Measurements from ENCODE around the gene BHLHA15. TPM values are rescaled to one million over a fixed set of nuclear protein-coding genes. Genes with fewer than 3 reads are reported as not detected.

BHLHA15 gene
- total and polyA plus RNA-seq, 4 experiments from 2014 or later = not detected

GRCh38 chr7:98203964-98204605 lies 7.2 kb upstream of the BHLHA15 start:
- H3K4me1 Mint-ChIP-seq = peaks cover 25 to 53% (median 39%) of the 10 kb centered on the region in 4 donors
- intact Hi-C loops (cut with micrococcal nuclease) = loop anchor here (2.0 to 5.0 kb wide), 2 partner anchors 48 to 77 kb away; partner anchors contain the start of genes BRI3 and TECPR1
- H3K27me3 ChIP-seq (ENCODE audit: insufficient read depth, low read length) = no peaks in the 10 kb centered on the region
- H3K9me3 Mint-ChIP-seq = peaks cover 0 to 3% (median 0%) of the 10 kb centered on the region in 8 donors
- no peaks in the 10 kb centered on the region for H3K27me3 Mint-ChIP-seq
- H3K4me1 ChIP-seq (ENCODE audit: insufficient read depth, low read length) = peaks cover 44% of the 10 kb centered on the region
- CTCF ChIA-PET (ENCODE audit: partially characterized antibody) = interaction anchor here (1.8 kb wide), 1 partner anchor 98 kb away, joined by 6 read pairs; the partner anchor contains the start of gene LMTK2
- no peaks in the 10 kb centered on the region for H3K9me3 ChIP-seq (ENCODE audit: control insufficient read depth in 1 of 2, low read length in 2 of 2)
- DNase-seq = no peak
- peaks cover 26% of the 10 kb centered on the region for H3K36me3 ChIP-seq (ENCODE audit: insufficient read depth, low read length)
- peak overlapping the region in 3 of 8 donors; percentile 4 to 62 (median 58) for H3K4me3 Mint-ChIP-seq
- peak overlapping the region in 2 of 7 donors; percentile 35 to 46 for H3K27ac Mint-ChIP-seq
- peaks cover 38 to 40% of the 10 kb centered on the region in 2 donors for H3K36me3 Mint-ChIP-seq
- H3K4me3 ChIP-seq (ENCODE audit: low read length in 2 of 2) = no peak overlapping the region
- POLR2A ChIA-PET (ENCODE audit: partially characterized antibody) = interaction anchor here (0.7 to 2.7 kb wide), 2 partner anchors 16 to 47 kb away, joined by 3 to 34 read pairs; partner anchors contain the start of gene TECPR1
- no peak overlapping the region for H3K27ac ChIP-seq (ENCODE audit: low read depth, low read length)

- peaks cover 44% of the 10 kb centered on the region for H3K4me1 ChIP-seq (ENCODE audit: insufficient read depth, low read length)
- Mint-ChIP-seq H3K4me3 (no peak overlapping the region), H3K27ac (peak overlapping the region in 1 of 7 donors; percentile 35), H3K4me1 (peaks cover 25 to 55% (median 41%) of the 10 kb centered on the region in 4 donors), H3K36me3 (peaks cover 34 to 36% of the 10 kb centered on the region in 2 donors), H3K27me3 (no peaks in the 10 kb centered on the region), H3K9me3 (no peaks in the 10 kb centered on the region)
- no peaks in the 10 kb centered on the region for H3K27me3 ChIP-seq (ENCODE audit: insufficient read depth, low read length)
- no peak for DNase-seq
- no peaks in the 10 kb centered on the region for H3K9me3 ChIP-seq (ENCODE audit: control insufficient read depth in 1 of 2, low read length in 2 of 2)
- CTCF ChIA-PET (ENCODE audit: partially characterized antibody) = no interaction called here
- intact Hi-C loops (cut with micrococcal nuclease) = loop anchor here (5.0 kb wide), 1 partner anchor 48 kb away; the partner anchor contains the start of gene TECPR1
- POLR2A ChIA-PET (ENCODE audit: partially characterized antibody) = interaction anchor here (2.7 kb wide), 1 partner anchor 46 kb away, joined by 34 read pairs; the partner anchor contains the start of gene TECPR1
- no peak overlapping the region for H3K4me3 ChIP-seq (ENCODE audit: low read length in 2 of 2)
- no peak overlapping the region for H3K27ac ChIP-seq (ENCODE audit: low read depth, low read length)
- H3K36me3 ChIP-seq (ENCODE audit: insufficient read depth, low read length) = peaks cover 26% of the 10 kb centered on the region
Measured at GRCh38 chr7:98204670-98205069, 6.6 kb upstream of the BHLHA15 start.

- DNase-seq = no peak
- POLR2A ChIA-PET (ENCODE audit: partially characterized antibody) = no interaction called here
- H3K36me3 Mint-ChIP-seq = peaks cover 28 to 33% of the 10 kb centered on the region in 2 donors
- intact Hi-C loops (cut with micrococcal nuclease) = no loop called here
- no peaks in the 10 kb centered on the region for H3K9me3 ChIP-seq (ENCODE audit: control insufficient read depth in 1 of 2, low read length in 2 of 2)
- peaks cover 21 to 54% (median 40%) of the 10 kb centered on the region in 4 donors for H3K4me1 Mint-ChIP-seq
- H3K27ac Mint-ChIP-seq = no peak overlapping the region
- CTCF ChIA-PET (ENCODE audit: partially characterized antibody) = no interaction called here
- no peaks in the 10 kb centered on the region for H3K27me3 ChIP-seq (ENCODE audit: insufficient read depth, low read length)
- peaks cover 41% of the 10 kb centered on the region for H3K4me1 ChIP-seq (ENCODE audit: insufficient read depth, low read length)
- H3K4me3 Mint-ChIP-seq = peak overlapping the region in 2 of 8 donors; percentile 46 to 48
- no peak overlapping the region for H3K4me3 ChIP-seq (ENCODE audit: low read length in 2 of 2)
- peaks cover 0 to 4% (median 0%) of the 10 kb centered on the region in 8 donors for H3K9me3 Mint-ChIP-seq
- H3K27ac ChIP-seq (ENCODE audit: low read depth, low read length) = no peak overlapping the region
- H3K27me3 Mint-ChIP-seq = no peaks in the 10 kb centered on the region
- H3K36me3 ChIP-seq (ENCODE audit: insufficient read depth, low read length) = peaks cover 26% of the 10 kb centered on the region
Measured at GRCh38 chr7:98205162-98205845, 5.9 kb upstream of the BHLHA15 start.

GRCh38 chr7:98206451-98207330 lies 4.5 kb upstream of the BHLHA15 start:
- intact Hi-C loops (cut with micrococcal nuclease) = no loop called here
- H3K4me1 ChIP-seq (ENCODE audit: insufficient read depth, low read length) = peaks cover 29% of the 10 kb centered on the region
- Mint-ChIP-seq H3K9me3 (peaks cover 0 to 4% (median 0%) of the 10 kb centered on the region in 8 donors), H3K27me3 (no peaks in the 10 kb centered on the region), H3K4me3 (no peak overlapping the region), H3K4me1 (peaks cover 14 to 41% (median 30%) of the 10 kb centered on the region in 4 donors), H3K27ac (no peak overlapping the region), H3K36me3 (peaks cover 28 to 33% of the 10 kb centered on the region in 2 donors)
- H3K4me3 ChIP-seq (ENCODE audit: low read length in 2 of 2) = no peak overlapping the region
- POLR2A ChIA-PET (ENCODE audit: partially characterized antibody) = no interaction called here
- H3K9me3 ChIP-seq (ENCODE audit: control insufficient read depth in 1 of 2, low read length in 2 of 2) = no peaks in the 10 kb centered on the region
- no peak overlapping the region for H3K27ac ChIP-seq (ENCODE audit: low read depth, low read length)
- no peaks in the 10 kb centered on the region for H3K27me3 ChIP-seq (ENCODE audit: insufficient read depth, low read length)
- DNase-seq = no peak
- peaks cover 26% of the 10 kb centered on the region for H3K36me3 ChIP-seq (ENCODE audit: insufficient read depth, low read length)
- CTCF ChIA-PET (ENCODE audit: partially characterized antibody) = no interaction called here

- CTCF ChIA-PET (ENCODE audit: partially characterized antibody) = no interaction called here
- Mint-ChIP-seq H3K4me3 (peak overlapping the region; percentile 7 to 72 (median 57)), H3K36me3 (peaks cover 21 to 24% of the 10 kb centered on the region in 2 donors), H3K4me1 (peaks cover 2 to 18% (median 14%) of the 10 kb centered on the region in 4 donors), H3K9me3 (peaks cover 0 to 4% (median 0%) of the 10 kb centered on the region in 8 donors), H3K27me3 (no peaks in the 10 kb centered on the region), H3K27ac (peak overlapping the region in 6 of 7 donors; percentile 10 to 73 (median 40))
- H3K4me3 ChIP-seq (ENCODE audit: low read length in 2 of 2) = no peak overlapping the region
- H3K36me3 ChIP-seq (ENCODE audit: insufficient read depth, low read length) = peaks cover 22% of the 10 kb centered on the region
- H3K9me3 ChIP-seq (ENCODE audit: control insufficient read depth in 1 of 2, low read length in 2 of 2) = no peaks in the 10 kb centered on the region
- intact Hi-C loops (cut with micrococcal nuclease) = no loop called here
- peaks cover 5% of the 10 kb centered on the region for H3K4me1 ChIP-seq (ENCODE audit: insufficient read depth, low read length)
- DNase-seq = no peak
- H3K27ac ChIP-seq (ENCODE audit: low read depth, low read length) = no peak overlapping the region
- POLR2A ChIA-PET (ENCODE audit: partially characterized antibody) = interaction anchor here (3.3 kb wide), 1 partner anchor 42 kb away, joined by 15 read pairs; no protein-coding TSS in a partner anchor
- no peaks in the 10 kb centered on the region for H3K27me3 ChIP-seq (ENCODE audit: insufficient read depth, low read length)
Measured at GRCh38 chr7:98209166-98209920, 1.9 kb upstream of the BHLHA15 start.

- peaks cover 0 to 4% (median 0%) of the 10 kb centered on the region in 8 donors for H3K9me3 Mint-ChIP-seq
- DNase-seq = no peak
- H3K27me3 ChIP-seq (ENCODE audit: insufficient read depth, low read length) = no peaks in the 10 kb centered on the region
- H3K4me1 ChIP-seq (ENCODE audit: insufficient read depth, low read length) = peaks cover 4% of the 10 kb centered on the region
- H3K36me3 ChIP-seq (ENCODE audit: insufficient read depth, low read length) = peaks cover 12% of the 10 kb centered on the region
- peaks cover 17 to 21% of the 10 kb centered on the region in 2 donors for H3K36me3 Mint-ChIP-seq
- intact Hi-C loops (cut with micrococcal nuclease) = no loop called here
- H3K9me3 ChIP-seq (ENCODE audit: control insufficient read depth in 1 of 2, low read length in 2 of 2) = no peaks in the 10 kb centered on the region
- CTCF ChIA-PET (ENCODE audit: partially characterized antibody) = no interaction called here
- H3K27ac ChIP-seq (ENCODE audit: low read depth, low read length) = no peak overlapping the region
- H3K4me1 Mint-ChIP-seq = peaks cover 2 to 12% (median 11%) of the 10 kb centered on the region in 4 donors
- H3K4me3 ChIP-seq (ENCODE audit: low read length in 2 of 2) = no peak overlapping the region
- no peaks in the 10 kb centered on the region for H3K27me3 Mint-ChIP-seq
- H3K4me3 Mint-ChIP-seq = peak overlapping the region in 4 of 8 donors; percentile 25 to 72 (median 32)
- POLR2A ChIA-PET (ENCODE audit: partially characterized antibody) = interaction anchor here (3.3 kb wide), 1 partner anchor 40 kb away, joined by 15 read pairs; no protein-coding TSS in a partner anchor
- no peak overlapping the region for H3K27ac Mint-ChIP-seq
Measured at GRCh38 chr7:98210513-98211220, 572 bp upstream of the BHLHA15 start.

Data from CD4-positive, alpha-beta memory T cell (primary cell).